Panc1 (cell line): ENCODE measurements around the gene POU5F2. TPM values are rescaled to one million over a fixed set of nuclear protein-coding genes. Genes with fewer than 3 reads are reported as not detected.

Experiments used
- ATAC-seq: fragments of 200-7000 bp; cut with Tn5 transposase; 2 replicates; pipeline ENCODE4 v1.9.1; 2020; ENCODE audit warnings: mild to moderate bottlenecking, moderate library complexity
- BruUV-seq: library from RNA; stranded (reverse); fragments of 400-500 nt; replicated peaks from 2 replicates; lab custom pipeline; 2021; lab: Mats Ljungman, UMichigan
- CTCF ChIA-PET: fragments of 300-600 bp; sonication (Branson Sonifier 250); formaldehyde crosslinking; loops from one replicate; lab custom pipeline; 2022; ENCODE audit warnings: antibody characterized with exemption; lab: Charles Lee
- POLR2A ChIA-PET: fragments of 300-600 bp; sonication (Branson Sonifier 250); formaldehyde crosslinking; loops from one replicate; lab custom pipeline; 2022; ENCODE audit warnings: antibody characterized with exemption; lab: Charles Lee
- DNase-seq: peaks from one replicate; pipeline ENCODE4 v3.0.0-alpha.2; 2010; ENCODE audit warnings: low read depth, low spot score
- H3K27ac ChIP-seq: 2 replicates; pipeline ENCODE4 v1.5.1; 2011; ENCODE audit warnings: mild to moderate bottlenecking, low read length, inconsistent platforms
- H3K27me3 ChIP-seq: fragments of 200-500 bp; sonication (Bioruptor generic); 2 replicates; pipeline ENCODE4 v1.6.0; 2014; ENCODE audit warnings: low read length, inconsistent platforms; ENCODE audit not compliant: control insufficient read depth, insufficient read depth
- H3K36me3 ChIP-seq: fragments of 200-500 bp; sonication (Bioruptor generic); 2 replicates; pipeline ENCODE4 v1.5.1; 2014; ENCODE audit warnings: inconsistent platforms, mild to moderate bottlenecking, low read length, moderate library complexity; ENCODE audit not compliant: control insufficient read depth, insufficient read depth
- H3K4me1 ChIP-seq: 2 replicates; pipeline ENCODE4 v1.5.1; 2011; ENCODE audit warnings: inconsistent platforms, mild to moderate bottlenecking, low read length, moderate library complexity; ENCODE audit not compliant: control insufficient read depth, insufficient read depth
- H3K4me3 ChIP-seq, 2 experiments: 2 replicates each; pipeline ENCODE4 v1.5.1; 2011 to 2012; ENCODE audit warnings: low read depth in 2 of 2, low read length in 2 of 2, mild to moderate bottlenecking in 2 of 2, inconsistent platforms in 1 of 2, moderate library complexity in 1 of 2
- H3K9me3 ChIP-seq: fragments of 200-500 bp; sonication (Bioruptor generic); 2 replicates; pipeline ENCODE4 v1.5.1; 2014; ENCODE audit warnings: low read depth, mild to moderate bottlenecking, inconsistent platforms, low read length, moderate library complexity; ENCODE audit not compliant: control insufficient read depth, insufficient read depth
- CTCF ChIP-seq: fragments of 450-650 bp; IDR thresholded peaks from 2 replicates; pipeline ENCODE4 v1.5.1; 2017; ENCODE audit warnings: mild to moderate bottlenecking
- POLR2AphosphoS5 ChIP-seq: IDR thresholded peaks from 2 replicates; pipeline ENCODE4 v1.6.1; 2012; ENCODE audit warnings: mild to moderate bottlenecking, low read depth, low read length, moderate library complexity
- REST ChIP-seq, 2 experiments: IDR thresholded peaks; 2 replicates each; pipeline ENCODE4 v1.6.1; 2011 to 2012; ENCODE audit warnings: low read depth in 2 of 2, control low read depth in 1 of 2, low read length in 1 of 2, mild to moderate bottlenecking in 1 of 2, moderate library complexity in 1 of 2; ENCODE audit not compliant: insufficient read depth in 1 of 2
- SIN3A ChIP-seq: IDR thresholded peaks from 2 replicates; pipeline ENCODE4 v1.6.1; 2012; ENCODE audit warnings: low read depth, mild to moderate bottlenecking, low read length, moderate library complexity, borderline replicate concordance; ENCODE audit not compliant: insufficient read depth
- TCF7L2 ChIP-seq: IDR thresholded peaks from 2 replicates; pipeline ENCODE4 v1.6.1; 2011; ENCODE audit warnings: mild to moderate bottlenecking, low read depth, low read length, inconsistent platforms
- in situ Hi-C: cut with HindIII; loops from 2 replicates; pipeline ENCODE4 v1.10.0; 2016; ENCODE audit warnings: low sequenced_read_pairs, low pct_unique_long_range_greater_than_20kb
- intact Hi-C: fragments of 100-400 bp; cut with micrococcal nuclease; formaldehyde crosslinking; loops from one replicate; pipeline ENCODE4 v1.10.0; 2022; ENCODE audit not compliant: unreplicated experiment
- total RNA-seq: library from RNA; stranded (reverse); gene quantifications from one replicate; pipeline ENCODE4 v1.2.1, GENCODE V29; 2021; ENCODE audit not compliant: unreplicated experiment

The POU5F2 gene
- total RNA-seq, 1 experiment from 2014 or later, result 0.39 TPM

- ATAC-seq (no peak), DNase-seq (no peak)
- in situ Hi-C loops, result no loop called here
- H3K4me1 ChIP-seq, result no peaks in the 10 kb centered on the region
- ChIA-PET CTCF (no interaction called here), POLR2A (no interaction called here)
- no peak overlapping the region for H3K4me3 ChIP-seq
- BruUV-seq, result no TSS peak
- H3K36me3 ChIP-seq, result no peaks in the 10 kb centered on the region
- TF ChIP-seq CTCF (no peak), SIN3A (no peak), REST (IDR thresholded peaks at IDR 0.05; ENCODE audit: insufficient read depth in 1 of 2, low read depth in 2 of 2, low read length in 1 of 2) (no peak), TCF7L2 (no peak), POLR2AphosphoS5 (no peak)
- no peaks in the 10 kb centered on the region for H3K9me3 ChIP-seq
- intact Hi-C loops, result no loop called here
- H3K27ac ChIP-seq, result no peak overlapping the region
- H3K27me3 ChIP-seq, result no peaks in the 10 kb centered on the region
Observed at GRCh38 chr5:93721071-93721470, 20.3 kb downstream of the POU5F2 start.

GRCh38 chr5:93717162-93717561, 24.2 kb downstream of the POU5F2 start:
- DNase-seq, result no peak
- TF ChIP-seq SIN3A (no peak), CTCF (no peak), REST (IDR thresholded peaks at IDR 0.05; ENCODE audit: insufficient read depth in 1 of 2, low read depth in 2 of 2, low read length in 1 of 2) (no peak), POLR2AphosphoS5 (no peak), TCF7L2 (no peak)
- in situ Hi-C loops (no loop called here), intact Hi-C loops (no loop called here)
- no peak overlapping the region for H3K27ac ChIP-seq
- H3K4me1 ChIP-seq, result no peaks in the 10 kb centered on the region
- CTCF ChIA-PET, result no interaction called here
- H3K9me3 ChIP-seq, result no peaks in the 10 kb centered on the region
- no peak overlapping the region for H3K4me3 ChIP-seq
- no peaks in the 10 kb centered on the region for H3K36me3 ChIP-seq
- no peak for ATAC-seq
- H3K27me3 ChIP-seq, result no peaks in the 10 kb centered on the region
- BruUV-seq, result no TSS peak
- POLR2A ChIA-PET, result no interaction called here
